HG03139 (cell line): ENCODE data around the gene SLC6A16.
A peak's percentile ranks its signal among the peaks of the same experiment; 100 is the strongest.
"Not testable (repeated sequence)": the region's sequence is repeated elsewhere in the genome, so short reads cannot be mapped to it uniquely, and the experiment has no call there.

Source experiments
- ATAC-seq: cut with Tn5 transposase; IDR thresholded peaks from one replicate; pipeline ENCODE4 v1.9.1; 2021; ENCODE audit not compliant: unreplicated experiment

Gene SLC6A16

DNA sequence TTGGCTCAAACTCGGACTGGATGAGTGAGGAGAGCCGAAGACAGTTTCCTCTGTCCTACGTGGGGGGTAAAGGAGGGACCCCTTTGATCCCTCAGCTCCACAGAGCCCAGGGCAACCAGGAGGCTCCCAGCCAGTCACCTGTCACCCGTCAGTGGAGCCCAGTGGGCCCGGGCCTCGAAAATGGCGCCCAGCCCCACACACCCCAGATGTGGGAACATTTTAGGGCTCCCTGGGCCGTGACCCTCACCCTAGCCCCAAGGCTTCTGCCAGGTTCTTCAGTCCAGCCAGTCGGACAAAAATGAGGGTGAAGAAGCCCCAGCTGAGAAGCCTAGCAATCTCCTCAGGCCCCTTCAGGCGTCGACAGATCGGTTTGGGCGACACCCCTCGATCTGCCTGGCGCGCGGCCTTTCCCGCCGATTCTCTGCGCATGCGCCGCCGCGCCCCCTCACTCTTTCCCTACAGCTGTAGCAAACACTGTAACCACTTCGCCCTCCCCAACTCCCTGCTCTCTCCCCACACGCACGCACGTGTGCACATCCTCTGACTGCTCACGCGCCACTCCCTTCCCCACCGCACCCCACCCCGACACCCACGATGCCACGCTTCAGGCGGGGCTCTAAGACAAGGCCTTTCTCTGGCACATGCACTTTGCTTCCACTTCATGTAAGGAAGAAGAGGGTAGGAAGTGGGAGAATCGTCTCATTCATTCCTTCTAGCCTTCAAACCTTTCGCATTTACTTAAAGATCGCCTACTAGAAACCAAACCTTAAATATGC, at the start of gene SLC6A16:
Gene SLC6A16, minus strand, starts transcription at position 391 of the 776 bp plus-strand sequence. CDS start 13,844 bp downstream, outside the sequence.
- no peak for ATAC-seq

DNA sequence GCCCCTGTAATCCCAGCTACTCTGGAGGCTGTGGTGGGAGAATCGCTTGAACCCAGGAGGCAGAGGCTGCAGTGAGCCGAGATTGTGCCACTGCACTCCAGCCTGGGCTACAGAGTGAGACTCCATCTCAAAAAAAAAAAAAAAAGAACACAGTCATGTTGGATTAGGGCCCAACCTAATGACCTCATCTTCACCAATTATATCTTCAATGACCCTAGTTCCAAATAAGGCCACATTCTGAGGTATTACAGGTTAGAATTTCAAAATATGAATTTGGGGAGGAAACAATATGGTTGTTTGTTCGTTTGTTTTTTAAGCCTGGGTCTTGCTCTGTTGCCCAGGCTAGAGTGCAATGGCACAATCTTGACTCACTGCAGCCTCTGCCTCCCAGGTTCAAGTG, 48.2 kb upstream of the SLC6A16 start:
- not testable (repeated sequence) for ATAC-seq

DNA sequence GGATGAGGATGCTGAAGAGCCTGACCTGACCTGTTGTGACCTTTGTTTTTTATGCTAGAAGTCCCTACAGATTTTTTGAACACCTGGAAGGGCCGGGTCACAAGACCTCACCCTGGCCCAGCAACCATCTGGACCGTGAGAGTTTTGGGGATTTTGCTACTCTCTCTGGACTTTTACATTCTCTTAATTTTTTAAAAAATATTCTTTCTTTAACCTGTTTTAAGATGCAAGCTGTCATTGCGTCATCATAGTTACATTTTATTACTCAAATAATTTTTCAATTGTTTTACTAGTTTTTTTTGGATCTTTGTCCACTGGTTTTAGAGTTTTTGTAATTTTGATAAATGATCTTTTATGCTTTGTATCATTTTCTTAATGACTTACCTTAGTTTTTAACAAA, 46.2 kb upstream of the SLC6A16 start:
- no peak for ATAC-seq

DNA sequence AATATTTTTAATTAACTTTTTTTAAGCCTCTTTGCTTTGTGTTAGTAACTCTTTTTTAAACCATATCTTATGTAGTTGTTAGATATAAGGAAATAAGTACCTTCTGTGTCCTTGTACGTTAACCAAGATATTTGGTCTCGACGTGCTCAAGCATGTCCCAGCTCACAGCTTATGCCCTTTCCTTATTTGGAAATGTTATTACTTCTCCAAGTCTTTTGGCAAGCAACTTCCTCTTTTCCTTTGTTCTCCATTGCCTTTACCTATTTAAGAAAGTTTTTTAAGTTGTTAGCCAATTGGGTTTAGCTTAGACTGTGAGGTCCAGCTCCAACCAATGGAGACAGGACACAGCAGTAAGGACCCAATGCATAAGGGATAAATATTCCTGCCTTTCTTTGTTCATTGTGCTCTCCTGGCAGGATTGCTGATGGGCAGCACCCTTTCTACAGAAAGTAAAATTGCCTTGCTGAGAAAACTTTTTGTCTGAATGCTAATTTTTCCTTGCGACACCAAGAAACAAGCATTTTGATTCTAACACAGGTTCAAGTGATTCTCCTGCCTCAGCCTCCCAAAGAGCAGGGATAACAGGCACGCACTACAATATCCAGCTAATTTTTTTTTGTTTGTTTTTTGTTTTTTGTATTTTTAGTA, 43.8 kb upstream of the SLC6A16 start:
- no peak for ATAC-seq

DNA sequence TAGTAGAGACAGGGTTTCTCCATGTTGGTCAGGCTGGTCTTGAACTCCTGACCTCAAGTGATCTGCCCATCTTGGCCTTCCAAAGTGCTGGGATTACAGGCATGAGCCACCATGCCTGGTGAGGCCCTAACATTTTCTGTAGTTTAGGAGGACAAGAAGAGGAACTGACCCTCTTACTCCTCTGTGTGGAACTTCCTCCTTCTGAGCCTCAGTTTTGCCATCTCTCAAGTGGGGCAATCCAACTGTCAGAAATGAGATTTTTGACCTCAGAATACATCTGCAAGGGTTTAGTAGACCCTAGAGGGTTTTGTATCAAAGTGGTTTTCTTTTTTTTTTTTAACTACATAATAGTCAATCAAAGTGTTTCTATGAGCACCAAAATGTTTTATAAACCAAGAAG, 41.1 kb upstream of the SLC6A16 start:
- no peak for ATAC-seq

DNA sequence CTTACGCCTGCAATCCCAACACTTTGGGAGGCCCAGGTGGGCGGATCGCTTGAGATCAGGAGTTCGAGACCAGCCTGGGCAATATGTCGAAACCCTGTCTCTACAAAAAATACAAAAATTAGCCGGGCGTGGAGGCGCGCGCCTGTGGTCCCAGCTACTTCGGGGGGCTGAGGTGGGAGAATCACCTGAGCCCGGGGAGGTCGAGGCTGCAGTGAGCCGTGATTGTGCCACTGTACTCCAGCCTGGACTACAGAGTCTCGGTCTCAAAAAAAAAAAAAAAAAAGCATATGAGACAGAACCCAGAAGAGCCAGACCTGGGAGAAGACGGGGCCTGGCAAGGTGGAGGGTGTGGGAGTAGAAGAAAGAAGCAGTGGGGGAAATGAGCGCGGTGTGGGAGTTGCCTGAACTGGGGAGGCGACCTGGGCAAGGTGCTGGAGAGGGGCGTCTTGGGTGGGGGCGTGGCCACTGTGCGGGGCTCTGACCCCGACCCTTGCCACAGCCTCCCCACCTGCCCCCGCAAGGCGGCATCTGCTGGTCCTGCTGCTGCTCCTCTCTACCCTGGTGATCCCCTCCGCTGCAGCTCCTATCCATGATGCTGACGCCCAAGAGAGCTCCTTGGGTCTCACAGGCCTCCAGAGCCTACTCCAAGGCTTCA, 39.2 kb upstream of the SLC6A16 start:
- ATAC-seq: no peak

DNA sequence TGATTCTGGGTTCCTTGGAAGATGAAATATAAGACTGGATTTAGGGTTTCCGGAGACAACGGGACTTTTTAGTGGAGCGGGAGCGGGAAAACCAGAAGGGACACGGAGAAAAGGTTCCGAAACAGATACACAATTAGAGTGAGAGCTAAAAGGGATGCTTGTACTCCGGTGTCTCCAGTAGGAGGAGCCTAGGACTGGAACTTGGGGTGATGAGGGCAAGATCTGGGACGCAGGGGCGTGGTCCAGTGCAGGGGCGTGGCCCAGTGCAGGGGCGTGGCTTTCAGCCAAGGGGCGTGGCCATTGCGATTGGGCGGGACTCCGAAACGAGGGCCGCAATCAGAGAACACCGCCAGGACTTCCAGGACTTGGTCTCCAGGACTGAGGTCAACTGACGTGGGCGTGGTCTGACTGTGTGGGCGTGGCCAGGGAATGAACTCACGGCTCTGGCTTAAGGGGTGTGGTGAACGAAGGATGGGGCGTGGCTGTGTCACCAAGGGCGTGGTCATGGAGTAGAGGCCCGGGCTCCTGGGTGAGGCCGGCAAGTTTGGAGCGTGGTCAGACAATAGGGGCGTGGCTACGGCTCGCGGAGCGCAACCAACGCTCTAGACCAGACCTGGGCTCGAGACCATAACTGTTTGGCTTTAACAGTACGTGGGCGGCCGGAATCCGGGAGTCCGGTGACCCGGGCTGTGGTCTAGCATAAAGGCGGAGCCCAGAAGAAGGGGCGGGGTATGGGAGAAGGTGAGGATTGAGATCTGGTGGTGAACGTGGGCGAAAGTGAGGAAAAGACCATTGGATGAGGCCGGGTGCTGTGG, 38.5 kb upstream of the SLC6A16 start, which contains the start of gene DKKL1:
Gene DKKL1, plus strand, starts transcription at position 610 of the 815 bp plus-strand sequence. Its CDS starts 122 bp downstream, at position 732.
- peak; percentile 68 for ATAC-seq

DNA sequence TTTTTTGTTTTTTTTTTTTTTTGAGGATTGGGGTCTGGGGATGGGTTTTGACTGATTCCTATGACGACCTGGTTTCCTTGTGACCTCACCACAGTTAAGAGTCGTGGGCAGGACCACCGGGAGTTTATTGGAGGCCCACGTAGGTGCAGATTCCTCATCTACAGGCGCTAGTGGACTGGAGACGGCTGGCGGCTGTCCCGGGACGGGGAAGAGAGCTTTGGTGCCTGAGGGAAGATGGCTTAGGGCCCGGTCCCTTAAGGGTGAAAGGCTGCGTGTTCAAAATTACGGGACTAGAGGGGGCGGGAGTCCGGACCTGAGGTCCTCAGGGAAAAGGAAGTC, 37.9 kb upstream of the SLC6A16 start:
- ATAC-seq: no peak

DNA sequence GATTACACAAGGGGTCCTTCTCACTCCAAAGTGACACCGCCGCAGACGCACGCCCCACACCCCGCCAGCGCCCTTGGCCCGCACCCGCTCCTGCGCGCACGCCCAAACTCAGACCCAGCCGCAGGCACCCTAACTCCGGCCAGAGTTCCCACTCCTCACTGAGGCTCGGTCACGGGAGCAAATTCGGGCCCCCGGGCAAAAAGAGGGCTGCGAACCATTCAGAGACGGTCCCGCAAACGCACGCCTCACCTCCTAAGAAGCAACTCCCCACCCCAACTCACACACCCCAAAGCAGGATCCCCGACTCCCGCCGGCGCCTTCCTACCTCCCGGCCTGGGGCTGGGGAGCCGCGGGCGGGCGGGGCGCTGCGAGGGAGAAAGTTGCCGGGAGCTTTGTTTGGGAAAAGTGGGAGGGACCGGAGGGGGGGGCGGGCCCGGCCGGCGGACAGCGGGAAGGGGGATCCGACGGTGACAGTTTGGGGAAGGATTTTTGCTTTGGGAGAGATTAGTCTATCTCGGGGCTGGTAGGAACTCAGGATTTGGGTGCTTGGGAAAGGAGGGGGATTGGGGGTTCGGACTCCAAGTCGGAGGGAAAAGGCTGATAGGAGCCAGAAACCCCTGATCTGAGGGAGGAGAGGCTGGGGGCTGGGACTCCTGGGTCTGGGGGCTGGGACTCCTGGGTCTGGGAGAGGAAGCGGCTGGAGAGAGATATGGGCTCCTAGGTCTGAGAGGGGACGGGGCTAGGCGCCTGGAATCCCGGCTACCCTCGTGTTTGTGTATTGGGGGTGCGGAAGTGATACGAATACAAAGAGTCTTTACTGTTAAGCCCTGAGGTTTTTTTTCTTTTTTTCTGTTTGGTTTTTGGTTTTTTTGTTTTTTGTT, 37.3 kb upstream of the SLC6A16 start, which contains the start of gene TEAD2:
Gene TEAD2, minus strand, starts transcription at position 369 of the 881 bp plus-strand sequence. CDS start 2,341 bp downstream, outside the sequence.
- no peak for ATAC-seq

DNA sequence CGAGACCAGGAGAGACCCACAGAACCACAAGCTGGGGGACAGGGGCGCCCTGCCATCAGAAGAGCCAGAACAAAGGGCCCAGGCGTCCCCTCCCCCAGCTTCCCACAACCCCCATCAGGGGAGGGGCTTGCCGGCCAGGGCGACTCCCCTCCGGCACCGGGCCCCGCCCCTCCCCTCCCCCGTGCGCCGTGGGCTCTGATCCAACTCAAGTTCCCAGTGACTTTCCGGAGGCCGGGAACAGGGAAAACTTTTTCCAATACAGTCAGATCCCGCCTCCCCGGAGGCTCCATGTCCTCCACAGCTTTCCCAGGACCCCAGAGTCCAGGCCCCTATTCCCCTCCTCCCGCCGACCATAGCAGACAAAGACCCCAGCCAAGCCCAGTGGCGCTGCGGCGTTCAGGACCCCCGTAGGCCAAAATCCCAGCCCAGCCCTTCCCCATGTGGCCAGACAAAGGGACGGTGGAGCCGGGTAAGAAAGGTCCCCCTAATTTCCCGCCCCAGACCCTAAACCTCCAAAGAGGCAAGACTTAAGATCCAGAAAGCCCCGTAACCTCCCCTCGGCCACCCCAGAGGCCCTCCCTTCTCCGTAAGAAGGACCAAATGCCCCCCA, 36.6 kb upstream of the SLC6A16 start:
- ATAC-seq: no peak

DNA sequence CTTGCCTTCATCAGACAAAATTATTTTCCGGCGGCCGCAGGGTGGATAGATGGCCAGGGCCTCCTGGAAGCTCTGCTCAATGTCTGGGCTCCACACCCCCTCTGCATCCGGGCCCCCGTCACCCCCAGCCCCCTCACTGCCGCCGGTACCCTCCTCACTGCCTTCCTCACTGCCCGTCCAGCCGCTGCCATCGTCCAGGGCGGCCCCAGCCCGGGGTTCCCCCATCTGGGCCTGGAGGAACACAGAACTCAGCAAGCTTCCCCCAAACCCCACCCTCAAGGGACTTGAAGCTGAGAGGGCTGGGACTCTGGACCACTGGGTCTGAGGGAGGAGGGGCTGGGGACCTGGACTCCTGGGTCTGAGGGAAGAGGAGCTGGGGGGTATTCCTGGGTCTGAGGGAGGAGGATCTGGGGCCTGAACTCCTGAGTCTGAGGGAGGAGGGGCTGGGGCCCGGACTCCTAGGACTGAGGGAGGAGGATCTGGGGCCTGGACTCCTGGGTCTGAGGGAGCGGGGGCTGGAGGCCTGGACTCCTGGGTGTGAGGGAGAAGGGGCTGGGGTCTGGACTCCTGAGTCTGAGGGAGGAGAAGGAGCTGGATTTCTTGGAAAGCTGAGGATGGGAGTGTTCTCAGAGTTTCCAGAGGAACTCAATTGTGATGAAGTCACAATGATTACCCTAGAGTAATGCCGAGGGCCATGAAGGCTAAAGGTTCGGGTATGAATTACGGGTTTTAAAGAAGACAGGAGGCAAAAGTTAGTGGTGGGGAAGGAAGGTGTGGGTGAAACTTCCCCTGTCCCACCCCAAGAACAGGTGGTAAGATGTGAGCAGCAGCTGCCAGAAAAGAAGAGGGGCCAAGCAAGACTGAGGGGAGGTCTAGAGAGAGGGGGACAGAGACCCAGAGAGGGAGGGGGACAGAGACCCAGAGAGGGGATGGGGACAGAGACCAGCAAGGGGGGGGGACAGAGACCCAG, 35.1 kb upstream of the SLC6A16 start:
- ATAC-seq: no peak

DNA sequence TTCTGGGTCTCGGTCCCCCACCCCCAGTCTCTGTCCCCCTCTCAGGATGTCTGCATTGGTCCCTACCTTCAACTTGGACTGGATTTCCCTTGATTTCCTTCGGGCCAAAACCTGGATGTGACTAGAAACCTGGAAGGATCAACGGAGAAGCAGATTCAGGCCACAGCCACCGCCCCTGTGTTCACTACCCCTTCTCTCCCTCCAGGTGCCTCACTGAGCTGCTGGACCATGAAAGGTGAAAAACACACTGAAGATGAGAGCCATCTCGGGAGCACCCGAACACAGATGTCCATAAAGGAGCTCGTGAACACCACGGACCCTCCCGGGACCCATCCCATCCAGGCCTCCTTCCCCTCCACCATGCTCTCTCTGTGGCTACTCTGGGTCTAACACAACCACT, 32.2 kb upstream of the SLC6A16 start:
- ATAC-seq: no peak

DNA sequence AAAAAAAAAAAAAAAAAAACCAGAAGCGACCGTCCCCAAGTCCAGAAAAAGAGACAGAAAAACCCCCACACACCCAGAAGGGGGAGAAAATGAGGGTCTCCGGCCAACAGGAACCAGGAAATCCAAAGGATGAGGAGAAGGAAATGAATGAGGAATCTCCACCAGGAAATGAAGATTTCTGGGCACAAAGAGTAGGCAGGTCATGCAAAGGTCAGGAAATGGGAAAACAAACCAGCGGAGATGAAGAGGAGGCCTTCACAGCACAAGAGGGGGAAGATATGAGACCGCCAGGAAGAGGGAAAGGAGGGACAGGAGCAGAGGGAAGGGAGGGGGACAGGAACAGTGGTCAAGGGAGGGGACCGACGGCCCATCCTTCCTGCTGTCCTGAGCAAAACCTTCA, 31.4 kb upstream of the SLC6A16 start:
- ATAC-seq: no peak

DNA sequence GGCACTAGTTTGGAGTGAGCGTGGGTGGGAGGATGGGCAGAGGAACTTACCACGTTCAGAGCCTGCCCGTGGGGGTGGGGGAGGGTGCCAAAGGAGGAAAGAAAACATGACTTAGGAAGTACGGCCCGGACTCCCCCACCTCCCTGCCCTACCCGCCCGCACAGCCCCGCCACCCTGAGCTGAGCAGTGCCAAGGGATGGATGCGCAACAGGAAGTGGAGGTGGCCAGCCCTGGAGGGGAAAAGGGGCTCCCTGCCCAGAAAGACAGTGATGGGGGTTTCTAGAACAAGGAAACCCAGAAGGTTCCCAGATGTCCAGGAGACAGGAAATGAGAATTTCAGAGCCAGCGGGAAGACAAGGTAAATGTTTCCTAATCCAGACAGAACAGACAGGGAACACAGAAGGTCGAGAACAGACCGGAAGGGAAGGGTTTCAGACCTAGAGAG, 30.9 kb upstream of the SLC6A16 start:
- no peak for ATAC-seq

DNA sequence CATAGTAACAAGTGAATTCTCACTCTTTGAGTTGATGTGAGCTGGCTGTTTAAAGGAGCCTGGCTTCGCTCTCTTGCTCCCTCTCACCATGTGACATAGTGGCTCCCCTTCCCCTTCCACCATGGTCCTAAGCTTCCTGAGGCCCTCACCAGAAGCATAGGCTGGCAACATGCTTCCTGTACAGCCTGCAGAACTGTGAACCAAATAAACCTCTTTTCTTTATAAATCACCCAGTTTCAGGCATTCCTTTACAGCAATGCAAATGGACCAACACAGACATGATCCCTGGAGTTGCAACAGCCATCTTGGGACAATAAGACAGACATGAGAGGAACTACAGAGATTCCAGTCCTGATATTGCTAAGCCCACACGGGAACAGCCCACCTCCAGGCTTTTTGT, 24.6 kb upstream of the SLC6A16 start:
- ATAC-seq: no peak

DNA sequence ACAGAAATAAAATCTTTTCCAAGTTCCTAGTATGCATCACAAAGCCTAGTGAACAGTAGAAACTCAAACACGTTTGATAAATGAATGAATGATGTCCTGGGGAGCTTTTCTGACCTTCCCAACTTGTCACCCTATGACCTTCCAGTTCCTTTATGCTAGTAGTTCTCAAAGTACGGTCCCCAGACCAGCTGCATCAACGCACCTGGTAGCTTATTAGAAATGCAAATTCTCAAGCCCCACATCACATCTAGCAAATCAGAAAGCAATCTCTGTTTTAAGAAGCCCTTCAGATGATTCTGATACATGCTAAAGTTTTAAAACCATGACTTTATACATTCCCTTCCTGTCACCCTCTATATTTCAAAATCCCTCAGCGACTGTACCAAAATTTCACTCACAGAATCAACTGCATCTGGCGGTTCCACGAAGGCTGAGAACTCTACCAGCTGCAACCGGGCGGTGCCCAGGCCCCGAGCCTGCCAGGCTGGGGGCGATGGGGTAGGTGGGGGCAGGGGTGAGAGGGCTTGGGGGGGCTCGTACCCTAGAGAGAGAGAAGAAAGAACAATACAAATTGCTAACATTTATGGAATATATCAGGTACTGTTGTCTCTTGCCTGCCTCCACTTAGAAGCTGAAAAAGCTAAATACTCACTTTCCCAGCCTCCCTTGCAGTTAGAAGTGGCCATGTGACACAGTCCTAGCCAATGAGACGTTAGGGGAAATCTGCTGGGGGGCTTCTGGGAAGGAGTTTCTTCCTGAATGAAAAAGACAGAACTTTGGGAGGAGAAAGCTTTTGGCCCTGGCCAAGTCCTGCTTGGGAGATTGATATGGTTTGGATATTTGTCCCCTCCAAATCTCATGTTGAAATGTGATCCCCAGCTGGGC, 23.6 kb upstream of the SLC6A16 start:
- no peak for ATAC-seq

DNA sequence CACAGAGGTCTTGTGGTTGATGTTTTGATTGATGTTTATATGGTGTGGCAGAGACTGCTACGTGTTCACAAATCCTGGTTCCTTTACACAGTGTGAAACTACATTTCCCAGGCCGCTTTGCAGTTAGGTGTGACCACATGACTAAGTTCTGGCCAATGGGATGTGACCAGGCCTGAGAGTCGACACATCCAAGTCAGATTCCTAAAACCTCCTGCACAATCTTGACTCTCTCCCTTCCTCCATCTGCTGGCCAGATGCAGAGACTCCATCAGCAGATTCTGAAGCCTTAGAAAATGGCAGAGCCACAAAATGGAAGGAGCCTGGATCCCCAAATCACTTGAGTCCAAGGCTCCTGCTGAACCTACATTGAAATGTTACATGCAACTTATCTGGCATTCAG, 22.8 kb upstream of the SLC6A16 start:
- no peak for ATAC-seq
